GM12878 (cell line): ENCODE results near the gene SHANK1. TPM values are rescaled to one million over a fixed set of nuclear protein-coding genes. Genes with fewer than 3 reads are reported as not detected.

Experiments used
- BCL11A ChIP-seq: IDR thresholded peaks from 2 replicates; pipeline ENCODE4 v1.6.1; 2011; ENCODE audit warnings: low read depth, low read length
- BRCA1 ChIP-seq: IDR thresholded peaks from 2 replicates; pipeline ENCODE4 v1.6.1; 2011; ENCODE audit warnings: low read depth, low read length, improper control_type of control experiment
- CEBPB ChIP-seq, 2 experiments: fragments of 150-350 bp in 1 of 2; IDR thresholded peaks; 2 replicates each; pipeline ENCODE4 v1.6.1; 2012 to 2014; ENCODE audit warnings: low read depth in 2 of 2, low read length in 2 of 2, borderline replicate concordance in 1 of 2, inconsistent platforms in 1 of 2
- CTCF ChIP-seq, 3 experiments: IDR thresholded peaks in 2 of 3; conservative IDR thresholded peaks in 1 of 3; 2 replicates each; pipeline ENCODE4 v1.5.1; 2011; ENCODE audit warnings: low read depth in 3 of 3, low read length in 3 of 3, mild to moderate bottlenecking in 3 of 3, control low read depth in 2 of 3, moderate library complexity in 2 of 3, inconsistent platforms in 1 of 3, mixed read lengths in 1 of 3; ENCODE audit not compliant: control insufficient read depth in 2 of 3, insufficient read depth in 1 of 3; ENCODE audit errors: extremely low read depth in 1 of 3
- FOXK2 ChIP-seq: fragments of 450-650 bp; IDR thresholded peaks from 2 replicates; pipeline ENCODE4 v1.6.1; 2017; ENCODE audit warnings: mild to moderate bottlenecking, moderate library complexity
- HDGF ChIP-seq: fragments of 450-650 bp; IDR thresholded peaks from 2 replicates; pipeline ENCODE4 v1.6.1; 2016; ENCODE audit warnings: antibody characterized with exemption
- HSF1 ChIP-seq: fragments of 150-350 bp; IDR thresholded peaks from 2 replicates; pipeline ENCODE4 v1.6.1; 2014; ENCODE audit warnings: mild to moderate bottlenecking, low read depth, low read length
- LARP7 ChIP-seq: fragments of 450-650 bp; IDR thresholded peaks from 2 replicates; pipeline ENCODE4 v1.6.1; 2017; ENCODE audit warnings: mild to moderate bottlenecking
- NR2F1 ChIP-seq: fragments of 450-650 bp; conservative IDR thresholded peaks from 2 replicates; pipeline ENCODE4 v1.6.1; 2017; ENCODE audit warnings: mild to moderate bottlenecking
- NRF1 ChIP-seq: conservative IDR thresholded peaks from 2 replicates; pipeline ENCODE4 v1.6.1; 2011; ENCODE audit warnings: mild to moderate bottlenecking, low read depth, low read length, improper control_type of control experiment
- POLR2AphosphoS5 ChIP-seq: IDR thresholded peaks from 2 replicates; pipeline ENCODE4 v1.6.1; 2011; ENCODE audit warnings: mild to moderate bottlenecking, low read length, inconsistent platforms
- RCOR1 ChIP-seq: conservative IDR thresholded peaks from 2 replicates; pipeline ENCODE4 v1.6.1; 2012; ENCODE audit warnings: low read depth, low read length, improper control_type of control experiment
- SIX5 ChIP-seq: IDR thresholded peaks from 2 replicates; pipeline ENCODE4 v1.6.1; 2011; ENCODE audit warnings: mild to moderate bottlenecking, low read depth, low read length, moderate library complexity; ENCODE audit not compliant: severe bottlenecking
- SUPT20H ChIP-seq: IDR thresholded peaks from 2 replicates; pipeline ENCODE4 v1.6.1; 2011; ENCODE audit warnings: low read depth, mild to moderate bottlenecking, low read length, moderate library complexity, borderline replicate concordance; ENCODE audit not compliant: control insufficient read depth
- TCF3 ChIP-seq: IDR thresholded peaks from 2 replicates; pipeline ENCODE4 v1.6.1; 2012; ENCODE audit warnings: low read depth, mild to moderate bottlenecking, low read length, borderline replicate concordance; ENCODE audit not compliant: insufficient read depth
- WRNIP1 ChIP-seq: IDR thresholded peaks from 2 replicates; pipeline ENCODE4 v1.6.1; 2011; ENCODE audit warnings: low read depth, low read length, improper control_type of control experiment, borderline replicate concordance
- ZNF384 ChIP-seq: IDR thresholded peaks from 2 replicates; pipeline ENCODE4 v1.6.1; 2012; ENCODE audit warnings: low read depth, mild to moderate bottlenecking, low read length, improper control_type of control experiment, borderline replicate concordance
- polyA plus RNA-seq, 11 experiments: library from polyadenylated mRNA; depleted of rRNA in 4 of 11; unstranded in 6 of 11; stranded (reverse) in 5 of 11; fragments of >200 nt; fragmentation: Nextera tagmentation in 4 of 11; fragmentation: Illumina TruSeq in 1 of 11; extraction: Ambion mirVana in 4 of 11; extraction: Trizol in 1 of 11; gene quantifications; 1 replicate in 1 of 11; 2 replicates in 10 of 11; pipeline versions ENCODE4 v1.2.1 to v1.2.3, GENCODE V29; 2011 to 2016; ENCODE audit warnings: inconsistent platforms in 2 of 11, missing spikeins in 2 of 11, low read depth in 1 of 11
- total RNA-seq, 4 experiments: library from RNA; depleted of rRNA in 3 of 4; stranded (reverse); fragments of >200 nt in 3 of 4; fragmentation: Illumina TruSeq in 1 of 4; extraction: Trizol in 1 of 4; gene quantifications; 2 replicates each; pipeline versions ENCODE4 v1.2.1 to v1.2.3, GENCODE V29; 2013 to 2021
- TF ChIP-seq, protein P1 (sequence below): IDR thresholded peaks from 2 replicates; pipeline ENCODE4 v1.6.1; 2012; ENCODE audit warnings: low read depth, low read length, improper control_type of control experiment

Gene SHANK1
- total and polyA plus RNA-seq, 10 of the 15 experiments (the other 5 are each of a cell fraction or from before 2014, with no cell fraction given): not detected

GRCh38 chr19:50724522-50725217 lies 5.1 kb upstream of the SHANK1 start (continued):
- no peak for TF ChIP-seq NR2F1
- no peak for TF ChIP-seq FOXK2
- TF ChIP-seq BRCA1: peak; percentile 70
- peak; percentile 59 for TF ChIP-seq NRF1
- no peak for TF ChIP-seq TCF3
- 0 out of 2 replicates have a peak, but pooled peaks have one; percentile 33 for TF ChIP-seq LARP7
- 0 out of 2 replicates have a peak, but pooled peaks have one; percentile 71 for TF ChIP-seq RCOR1
- peak; percentile 51; the same call in 1 of the 2 replicates for TF ChIP-seq POLR2AphosphoS5
- no peak for TF ChIP-seq ZNF384
- no peak for TF ChIP-seq HSF1
- TF ChIP-seq, protein P1, sequence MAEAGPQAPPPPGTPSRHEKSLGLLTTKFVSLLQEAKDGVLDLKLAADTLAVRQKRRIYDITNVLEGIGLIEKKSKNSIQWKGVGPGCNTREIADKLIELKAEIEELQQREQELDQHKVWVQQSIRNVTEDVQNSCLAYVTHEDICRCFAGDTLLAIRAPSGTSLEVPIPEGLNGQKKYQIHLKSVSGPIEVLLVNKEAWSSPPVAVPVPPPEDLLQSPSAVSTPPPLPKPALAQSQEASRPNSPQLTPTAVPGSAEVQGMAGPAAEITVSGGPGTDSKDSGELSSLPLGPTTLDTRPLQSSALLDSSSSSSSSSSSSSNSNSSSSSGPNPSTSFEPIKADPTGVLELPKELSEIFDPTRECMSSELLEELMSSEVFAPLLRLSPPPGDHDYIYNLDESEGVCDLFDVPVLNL: 0 out of 2 replicates have a peak, but pooled peaks have one; percentile 52
- TF ChIP-seq WRNIP1: no peak
- TF ChIP-seq CEBPB (IDR thresholded peaks at IDR 0.05; ENCODE audit: borderline replicate concordance in 1 of 2, low read depth in 2 of 2, low read length in 2 of 2): no peak
- TF ChIP-seq BCL11A: no peak
- TF ChIP-seq CTCF (IDR thresholded peaks at IDR 0.05 in 2 of 3, conservative IDR thresholded peaks at IDR 0.05 in 1 of 3; ENCODE audit: control insufficient read depth in 2 of 3, extremely low read depth in 1 of 3, insufficient read depth in 1 of 3, low read depth in 3 of 3, low read length in 3 of 3): peak; percentile 26 to 39 (median 29); a peak in 4 of 6 replicates
- TF ChIP-seq SUPT20H: no peak
- TF ChIP-seq HDGF: peak; percentile 81
- TF ChIP-seq SIX5: no peak
- TF ChIP-seq, all 136 proteins: peak for 13
